Nasal cavity respiratory epithelium epithelial cell of viscerocranial mucosa (primary cell): ENCODE results near the gene WIPF3. TPM values are rescaled to one million over a fixed set of nuclear protein-coding genes. Genes with fewer than 3 reads are reported as not detected.

Source experiments
- total RNA-seq: library from RNA; depleted of rRNA; stranded (reverse); fragments of >200 nt; gene quantifications from 2 replicates; pipeline ENCODE4 v1.2.3, GENCODE V29; 2014

The WIPF3 gene
- total RNA-seq = under 0.01 and 0.21 TPM in 2 replicates

DNA sequence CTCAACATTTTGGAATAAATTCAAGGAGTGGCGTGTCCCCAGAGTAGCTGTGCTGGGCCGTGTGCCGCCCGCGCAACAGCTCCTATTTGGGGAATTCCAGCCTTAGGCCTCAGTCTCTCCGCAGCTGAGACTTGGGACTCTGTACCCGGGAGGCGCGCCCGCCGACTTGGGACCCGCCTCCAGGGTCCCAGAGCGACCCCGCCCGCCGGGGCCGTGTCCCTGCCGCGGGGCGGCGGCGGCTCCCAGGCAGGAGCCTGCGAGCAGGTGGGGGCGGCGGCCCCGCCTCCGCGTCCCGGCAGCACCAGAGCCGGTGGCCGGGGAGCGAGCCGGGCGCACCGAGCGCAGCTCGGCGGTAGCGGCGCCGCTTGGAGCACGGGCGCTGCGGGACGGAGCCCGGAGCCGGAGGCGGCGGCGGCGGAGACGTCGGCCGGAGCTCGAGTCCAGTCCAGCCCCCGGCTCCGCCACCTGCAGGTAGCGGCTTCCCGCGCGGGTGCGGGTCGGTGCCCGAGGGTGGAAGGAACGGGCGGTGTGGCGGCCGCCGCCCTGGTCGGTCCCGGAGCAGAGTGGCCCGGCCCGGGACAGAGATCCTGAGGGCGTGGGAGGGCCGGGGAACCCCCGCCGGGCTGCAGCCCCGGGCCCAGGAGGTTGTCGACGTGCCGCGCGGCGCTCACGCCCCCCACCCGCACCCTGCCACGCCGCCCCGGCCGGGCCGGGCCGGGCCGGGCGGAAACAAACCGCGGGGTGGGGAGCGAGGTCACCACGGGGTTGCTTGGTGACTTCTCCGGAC lies at the start of gene WIPF3:
WIPF3 (plus strand) TSS at position 301 of the 787 bp plus-strand sequence. CDS start 28,217 bp downstream, outside the sequence.

Other genes with a start within 250 kb of the WIPF3 start
- 0.85 and 4.4 TPM in 2 replicates for gene PRR15, start 242.7 kb upstream of the WIPF3 start, total RNA-seq
- gene SCRN1, start 183.3 kb downstream of the WIPF3 start, total RNA-seq = 61.9 and 95.1 TPM in 2 replicates
- 31.5 and 38.6 TPM in 2 replicates for gene FKBP14, start 220.2 kb downstream of the WIPF3 start, total RNA-seq
- 26.7 TPM in 2 replicates for gene PLEKHA8, start 221.9 kb downstream of the WIPF3 start, total RNA-seq